H9 (cell line): Measurements from ENCODE around the gene SLA2. TPM values are rescaled to one million over a fixed set of nuclear protein-coding genes. Genes with fewer than 3 reads are reported as not detected.

Experiments used
- DNase-seq: peaks from one replicate; pipeline ENCODE4 v3.0.0-alpha.2; 2017
- H2AFZ ChIP-seq: one replicate; pipeline ENCODE4 v1.6.1; 2013; ENCODE audit warnings: mild to moderate bottlenecking, low read length, control low read depth, moderate library complexity
- H2AK5ac ChIP-seq: 2 replicates; pipeline ENCODE4 v1.6.1; 2013; ENCODE audit warnings: low read length, control low read depth, mixed read lengths; ENCODE audit not compliant: insufficient read length
- H2BK120ac ChIP-seq: one replicate; pipeline ENCODE4 v1.6.1; 2013; ENCODE audit warnings: low read depth, mild to moderate bottlenecking, low read length, control low read depth, inconsistent platforms; ENCODE audit not compliant: poor library complexity, severe bottlenecking
- H2BK12ac ChIP-seq: 2 replicates; pipeline ENCODE4 v1.6.1; 2013; ENCODE audit warnings: low read length, control low read depth, mixed read lengths, low read depth; ENCODE audit not compliant: insufficient read length
- H2BK15ac ChIP-seq: 2 replicates; pipeline ENCODE4 v1.6.1; 2013; ENCODE audit warnings: low read depth, low read length, control low read depth
- H2BK20ac ChIP-seq: one replicate; pipeline ENCODE4 v1.6.1; 2013; ENCODE audit warnings: low read depth, mild to moderate bottlenecking, low read length, control low read depth, inconsistent platforms; ENCODE audit not compliant: poor library complexity, severe bottlenecking
- H2BK5ac ChIP-seq: 2 replicates; pipeline ENCODE4 v1.6.1; 2013; ENCODE audit warnings: low read length, control low read depth, mixed read lengths; ENCODE audit not compliant: insufficient read length
- H3K14ac ChIP-seq: 2 replicates; pipeline ENCODE4 v1.6.1; 2013; ENCODE audit warnings: low read length, control low read depth; ENCODE audit not compliant: insufficient read depth
- H3K18ac ChIP-seq: 2 replicates; pipeline ENCODE4 v1.6.1; 2013; ENCODE audit warnings: low read depth, mild to moderate bottlenecking, mixed read lengths, low read length, control low read depth; ENCODE audit not compliant: insufficient read length
- H3K23ac ChIP-seq: 2 replicates; pipeline ENCODE4 v1.6.1; 2013; ENCODE audit warnings: low read length, control low read depth, mixed read lengths, low read depth; ENCODE audit not compliant: insufficient read length
- H3K23me2 ChIP-seq: 2 replicates; pipeline ENCODE4 v1.6.1; 2013; ENCODE audit warnings: low read depth, mild to moderate bottlenecking, mixed read lengths, low read length, control low read depth; ENCODE audit not compliant: insufficient read length, poor library complexity, severe bottlenecking
- H3K27ac ChIP-seq: 2 replicates; pipeline ENCODE4 v1.5.1; 2013; ENCODE audit warnings: low read length, control low read depth, mixed read lengths, low read depth; ENCODE audit not compliant: insufficient read length
- H3K27me3 ChIP-seq: 2 replicates; pipeline ENCODE4 v1.6.1; 2013; ENCODE audit warnings: low read length, control low read depth, inconsistent platforms; ENCODE audit not compliant: insufficient read depth
- H3K4ac ChIP-seq: 2 replicates; pipeline ENCODE4 v1.6.1; 2013; ENCODE audit warnings: low read depth, mild to moderate bottlenecking, control low read depth, inconsistent platforms, low read length, moderate library complexity
- H3K4me1 ChIP-seq: 2 replicates; pipeline ENCODE4 v1.6.1; 2013; ENCODE audit warnings: low read length, control low read depth, inconsistent platforms; ENCODE audit not compliant: insufficient read depth
- H3K4me2 ChIP-seq: 2 replicates; pipeline ENCODE4 v1.6.1; 2013; ENCODE audit warnings: low read length, control low read depth, mixed read lengths; ENCODE audit not compliant: insufficient read length, insufficient read depth
- H3K56ac ChIP-seq: 2 replicates; pipeline ENCODE4 v1.6.1; 2013; ENCODE audit warnings: low read depth, mild to moderate bottlenecking, mixed read lengths, low read length, control low read depth; ENCODE audit not compliant: insufficient read length
- H3K79me1 ChIP-seq: 2 replicates; pipeline ENCODE4 v1.6.1; 2013; ENCODE audit warnings: low read depth, mild to moderate bottlenecking, moderate library complexity, low read length, control low read depth, inconsistent platforms; ENCODE audit not compliant: insufficient read depth, poor library complexity, severe bottlenecking
- H3K79me2 ChIP-seq: 2 replicates; pipeline ENCODE4 v1.6.1; 2013; ENCODE audit warnings: low read length, control low read depth, inconsistent platforms; ENCODE audit not compliant: insufficient read depth
- H3K9ac ChIP-seq: 2 replicates; pipeline ENCODE4 v1.6.1; 2013; ENCODE audit warnings: low read length, control low read depth, mixed read lengths; ENCODE audit not compliant: insufficient read length; ENCODE audit errors: extremely low read depth
- H3K9me3 ChIP-seq: one replicate; pipeline ENCODE4 v1.6.1; 2013; ENCODE audit warnings: low read depth, low read length, inconsistent platforms; ENCODE audit not compliant: control insufficient read depth
- H3T11ph ChIP-seq: one replicate; pipeline ENCODE4 v1.6.1; 2013; ENCODE audit warnings: mild to moderate bottlenecking, low read length, control low read depth, inconsistent platforms
- H4K20me1 ChIP-seq: one replicate; pipeline ENCODE4 v1.6.1; 2013; ENCODE audit not compliant: control insufficient read depth, insufficient read length, insufficient read depth
- H4K5ac ChIP-seq: 2 replicates; pipeline ENCODE4 v1.6.1; 2013; ENCODE audit warnings: low read depth, mild to moderate bottlenecking, mixed read lengths, low read length, control low read depth; ENCODE audit not compliant: insufficient read length
- H4K8ac ChIP-seq: replicated peaks from 2 replicates; pipeline ENCODE4 v1.6.1; 2013; ENCODE audit warnings: low read length, control low read depth, mixed read lengths, low read depth; ENCODE audit not compliant: insufficient read length
- H4K91ac ChIP-seq: 2 replicates; pipeline ENCODE4 v1.6.1; 2013; ENCODE audit warnings: low read depth, mild to moderate bottlenecking, moderate library complexity, mixed read lengths, low read length, control low read depth; ENCODE audit not compliant: insufficient read length
- H3K27ac Mint-ChIP-seq, 3 experiments: 2 replicates in 2 of 3; 3 replicates in 1 of 3; pipeline ENCODE4 v1.8.0; 2020 to 2021; ENCODE audit warnings: mixed read lengths in 3 of 3, mild to moderate bottlenecking in 1 of 3, moderate library complexity in 1 of 3
- H3K27me3 Mint-ChIP-seq: 2 replicates; pipeline ENCODE4 v1.8.0; 2021; ENCODE audit warnings: low read depth, mild to moderate bottlenecking, moderate library complexity, mixed read lengths
- H3K36me3 Mint-ChIP-seq, 3 experiments: 2 replicates in 2 of 3; 3 replicates in 1 of 3; pipeline ENCODE4 v1.8.0; 2020 to 2021; ENCODE audit warnings: low read depth in 3 of 3, mixed read lengths in 3 of 3; ENCODE audit not compliant: insufficient read depth in 1 of 3
- H3K4me1 Mint-ChIP-seq, 2 experiments: 2 replicates each; pipeline ENCODE4 v1.8.0; 2020; ENCODE audit warnings: mixed read lengths in 2 of 2
- H3K4me3 Mint-ChIP-seq, 2 experiments: 2 replicates in 1 of 2; 3 replicates in 1 of 2; pipeline ENCODE4 v1.8.0; 2020 to 2021; ENCODE audit warnings: mild to moderate bottlenecking in 2 of 2, mixed read lengths in 2 of 2, moderate library complexity in 1 of 2
- H3K9me3 Mint-ChIP-seq, 2 experiments: 2 replicates in 1 of 2; 3 replicates in 1 of 2; pipeline ENCODE4 v1.8.0; 2020; ENCODE audit warnings: mild to moderate bottlenecking in 2 of 2, mixed read lengths in 2 of 2, moderate library complexity in 1 of 2
- CTCF ChIP-seq: fragments of 200-600 bp; sonication (generic); conservative IDR thresholded peaks from 3 replicates; pipeline ENCODE4 v1.8.0; 2021; ENCODE audit warnings: antibody characterized with exemption, mild to moderate bottlenecking
- WGBS: extraction: QIAGEN DNeasy Blood & Tissue Kit; methylation state at CpG from one replicate; pipeline ENCODE4 v1.1.7; 2013; ENCODE audit warnings: missing lambda C conversion rate, low lambda C conversion rate, mixed read lengths; ENCODE audit not compliant: insufficient read length; ENCODE audit errors: extremely low coverage; 5-methylcytosine and 5-hydroxymethylcytosine counted together
- total RNA-seq: library from RNA; stranded (reverse); gene quantifications from 2 replicates; pipeline ENCODE4 v1.2.1, GENCODE V29; 2021

SLA2 gene
- total RNA-seq, 1 experiment from 2014 or later: 0.20 TPM

GRCh38 chr20:36634342-36634741 lies 11.7 kb downstream of the SLA2 start:
- no peak for TF ChIP-seq CTCF
- Histone ChIP-seq H3K9me3 (no peaks in the 10 kb centered on the region), H2BK20ac (no peak overlapping the region), H4K5ac (no peak overlapping the region), H3K18ac (no peak overlapping the region), H2BK12ac (no peak overlapping the region), H3K27me3 (no peaks in the 10 kb centered on the region), H2AK5ac (no peak overlapping the region), H3K27ac (no peak overlapping the region), H3K4me2 (no peak overlapping the region), H3K9ac (no peak overlapping the region), H4K20me1 (no peaks in the 10 kb centered on the region), H3K4me1 (no peaks in the 10 kb centered on the region; the same call in 1 of the 2 replicates), H3K14ac (no peak overlapping the region), H3K79me2 (no peaks in the 10 kb centered on the region), H4K91ac (no peak overlapping the region), H3K23ac (no peak overlapping the region), H3K23me2 (no peaks in the 10 kb centered on the region), H2AFZ (no peak overlapping the region), H3K4ac (no peak overlapping the region), H2BK5ac (no peak overlapping the region), H2BK15ac (no peak overlapping the region), H3K56ac (no peak overlapping the region), H3T11ph (no peak overlapping the region), H3K79me1 (no peaks in the 10 kb centered on the region), H4K8ac (no peak overlapping the region), H2BK120ac (no peak overlapping the region)
- no CpG with 5 or more reads among the region's 11 CpGs for WGBS
- Mint-ChIP-seq H3K4me1 (peaks cover 6 to 8% of the 10 kb centered on the region in 2 experiments; a peak in 3 of 4 replicates), H3K9me3 (no peaks in the 10 kb centered on the region), H3K4me3 (no peak overlapping the region), H3K27me3 (no peaks in the 10 kb centered on the region), H3K36me3 (no peaks in the 10 kb centered on the region), H3K27ac (peak overlapping the region in 1 of 3 experiments; percentile 65; a peak in 1 of 7 replicates)
- no peak for DNase-seq
